ENCODE measurements around the gene ARFGEF3.

Gene ARFGEF3

GRCh38 chr6:138235693-138236092 is 74.0 kb downstream of the ARFGEF3 start:
- Histone ChIP-seq H3K27me3 (replicated peaks; ENCODE audit: control insufficient read depth, insufficient read depth, low read length, poor library complexity, severe bottlenecking) (peaks cover 3% of the 10 kb centered on the region), H3K4me1 (ENCODE audit: control insufficient read depth, insufficient read depth, low read length, poor library complexity, severe bottlenecking) (no peaks in the 10 kb centered on the region), H3K27ac (ENCODE audit: insufficient read depth, low read length, poor library complexity, severe bottlenecking) (no peak overlapping the region), H3K4me3 (ENCODE audit: insufficient read depth, low read depth, low read length, poor library complexity, severe bottlenecking) (no peak overlapping the region), H3K9me3 (ENCODE audit: control insufficient read depth, low read length) (no peaks in the 10 kb centered on the region), H3K36me3 (ENCODE audit: control insufficient read depth, insufficient read depth, low read length) (no peaks in the 10 kb centered on the region)
- no peak for DNase-seq

- no peak for DNase-seq
Observed at GRCh38 chr6:138237463-138237862, 75.7 kb downstream of the ARFGEF3 start.

GRCh38 chr6:138238368-138238767 is 76.6 kb downstream of the ARFGEF3 start:
- Histone ChIP-seq H3K36me3 (ENCODE audit: control insufficient read depth, insufficient read depth, low read length) (no peaks in the 10 kb centered on the region), H3K4me1 (ENCODE audit: control insufficient read depth, insufficient read depth, low read length, poor library complexity, severe bottlenecking) (no peaks in the 10 kb centered on the region), H3K27me3 (replicated peaks; ENCODE audit: control insufficient read depth, insufficient read depth, low read length, poor library complexity, severe bottlenecking) (peaks cover 3% of the 10 kb centered on the region), H3K4me3 (ENCODE audit: insufficient read depth, low read depth, low read length, poor library complexity, severe bottlenecking) (no peak overlapping the region), H3K27ac (ENCODE audit: insufficient read depth, low read length, poor library complexity, severe bottlenecking) (no peak overlapping the region), H3K9me3 (ENCODE audit: control insufficient read depth, low read length) (no peaks in the 10 kb centered on the region)
- DNase-seq = no peak

More at GRCh38 chr6:138237463-138237862, 75.7 kb downstream of the ARFGEF3 start:
- Histone ChIP-seq H3K27ac (ENCODE audit: insufficient read depth, low read length, poor library complexity, severe bottlenecking) (no peak overlapping the region), H3K4me3 (ENCODE audit: insufficient read depth, low read depth, low read length, poor library complexity, severe bottlenecking) (no peak overlapping the region), H3K4me1 (ENCODE audit: control insufficient read depth, insufficient read depth, low read length, poor library complexity, severe bottlenecking) (no peaks in the 10 kb centered on the region), H3K27me3 (replicated peaks; ENCODE audit: control insufficient read depth, insufficient read depth, low read length, poor library complexity, severe bottlenecking) (peaks cover 3% of the 10 kb centered on the region), H3K9me3 (ENCODE audit: control insufficient read depth, low read length) (no peaks in the 10 kb centered on the region), H3K36me3 (ENCODE audit: control insufficient read depth, insufficient read depth, low read length) (no peaks in the 10 kb centered on the region)

- no peaks in the 10 kb centered on the region for H3K9me3 ChIP-seq (ENCODE audit: control insufficient read depth, low read length)
- H3K27me3 ChIP-seq (replicated peaks; ENCODE audit: control insufficient read depth, insufficient read depth, low read length, poor library complexity, severe bottlenecking) = peaks cover 3% of the 10 kb centered on the region
- no peak overlapping the region for H3K4me3 ChIP-seq (ENCODE audit: insufficient read depth, low read depth, low read length, poor library complexity, severe bottlenecking)
- no peak for DNase-seq
- H3K27ac ChIP-seq (ENCODE audit: insufficient read depth, low read length, poor library complexity, severe bottlenecking) = no peak overlapping the region
- H3K36me3 ChIP-seq (ENCODE audit: control insufficient read depth, insufficient read depth, low read length) = no peaks in the 10 kb centered on the region
- no peaks in the 10 kb centered on the region for H3K4me1 ChIP-seq (ENCODE audit: control insufficient read depth, insufficient read depth, low read length, poor library complexity, severe bottlenecking)
Observed at GRCh38 chr6:138239774-138240173, 78.0 kb downstream of the ARFGEF3 start.

- peaks cover 3% of the 10 kb centered on the region for H3K27me3 ChIP-seq (replicated peaks; ENCODE audit: control insufficient read depth, insufficient read depth, low read length, poor library complexity, severe bottlenecking)
- no peaks in the 10 kb centered on the region for H3K9me3 ChIP-seq (ENCODE audit: control insufficient read depth, low read length)
- no peak overlapping the region for H3K4me3 ChIP-seq (ENCODE audit: insufficient read depth, low read depth, low read length, poor library complexity, severe bottlenecking)
- DNase-seq = no peak
- H3K4me1 ChIP-seq (ENCODE audit: control insufficient read depth, insufficient read depth, low read length, poor library complexity, severe bottlenecking) = no peaks in the 10 kb centered on the region
- H3K36me3 ChIP-seq (ENCODE audit: control insufficient read depth, insufficient read depth, low read length) = no peaks in the 10 kb centered on the region
- no peak overlapping the region for H3K27ac ChIP-seq (ENCODE audit: insufficient read depth, low read length, poor library complexity, severe bottlenecking)
Observed at GRCh38 chr6:138240476-138241245, 78.9 kb downstream of the ARFGEF3 start.

GRCh38 chr6:138241381-138241780 is 79.6 kb downstream of the ARFGEF3 start:
- Histone ChIP-seq H3K4me3 (ENCODE audit: insufficient read depth, low read depth, low read length, poor library complexity, severe bottlenecking) (no peak overlapping the region), H3K9me3 (ENCODE audit: control insufficient read depth, low read length) (no peaks in the 10 kb centered on the region), H3K27me3 (replicated peaks; ENCODE audit: control insufficient read depth, insufficient read depth, low read length, poor library complexity, severe bottlenecking) (peaks cover 3% of the 10 kb centered on the region), H3K27ac (ENCODE audit: insufficient read depth, low read length, poor library complexity, severe bottlenecking) (no peak overlapping the region), H3K4me1 (ENCODE audit: control insufficient read depth, insufficient read depth, low read length, poor library complexity, severe bottlenecking) (no peaks in the 10 kb centered on the region), H3K36me3 (ENCODE audit: control insufficient read depth, insufficient read depth, low read length) (no peaks in the 10 kb centered on the region)
- DNase-seq = no peak

GRCh38 chr6:138241934-138242333 is 80.2 kb downstream of the ARFGEF3 start:
- H3K27ac ChIP-seq (ENCODE audit: insufficient read depth, low read length, poor library complexity, severe bottlenecking) = no peak overlapping the region
- no peak overlapping the region for H3K4me3 ChIP-seq (ENCODE audit: insufficient read depth, low read depth, low read length, poor library complexity, severe bottlenecking)
- no peaks in the 10 kb centered on the region for H3K4me1 ChIP-seq (ENCODE audit: control insufficient read depth, insufficient read depth, low read length, poor library complexity, severe bottlenecking)
- H3K36me3 ChIP-seq (ENCODE audit: control insufficient read depth, insufficient read depth, low read length) = no peaks in the 10 kb centered on the region
- DNase-seq = no peak
- no peaks in the 10 kb centered on the region for H3K9me3 ChIP-seq (ENCODE audit: control insufficient read depth, low read length)
- peaks cover 3% of the 10 kb centered on the region for H3K27me3 ChIP-seq (replicated peaks; ENCODE audit: control insufficient read depth, insufficient read depth, low read length, poor library complexity, severe bottlenecking)

GRCh38 chr6:138242987-138243592 is 81.4 kb downstream of the ARFGEF3 start:
- H3K27me3 ChIP-seq (replicated peaks; ENCODE audit: control insufficient read depth, insufficient read depth, low read length, poor library complexity, severe bottlenecking) = peaks cover under 1% of the 10 kb centered on the region
- no peaks in the 10 kb centered on the region for H3K36me3 ChIP-seq (ENCODE audit: control insufficient read depth, insufficient read depth, low read length)
- no peak overlapping the region for H3K4me3 ChIP-seq (ENCODE audit: insufficient read depth, low read depth, low read length, poor library complexity, severe bottlenecking)
- no peaks in the 10 kb centered on the region for H3K4me1 ChIP-seq (ENCODE audit: control insufficient read depth, insufficient read depth, low read length, poor library complexity, severe bottlenecking)
- H3K9me3 ChIP-seq (ENCODE audit: control insufficient read depth, low read length) = no peaks in the 10 kb centered on the region
- no peak overlapping the region for H3K27ac ChIP-seq (ENCODE audit: insufficient read depth, low read length, poor library complexity, severe bottlenecking)
- no peak for DNase-seq

GRCh38 chr6:138245751-138246150 is 84.0 kb downstream of the ARFGEF3 start:
- Histone ChIP-seq H3K4me1 (ENCODE audit: control insufficient read depth, insufficient read depth, low read length, poor library complexity, severe bottlenecking) (no peaks in the 10 kb centered on the region), H3K36me3 (ENCODE audit: control insufficient read depth, insufficient read depth, low read length) (no peaks in the 10 kb centered on the region), H3K4me3 (ENCODE audit: insufficient read depth, low read depth, low read length, poor library complexity, severe bottlenecking) (no peak overlapping the region), H3K9me3 (ENCODE audit: control insufficient read depth, low read length) (no peaks in the 10 kb centered on the region), H3K27me3 (replicated peaks; ENCODE audit: control insufficient read depth, insufficient read depth, low read length, poor library complexity, severe bottlenecking) (no peaks in the 10 kb centered on the region), H3K27ac (ENCODE audit: insufficient read depth, low read length, poor library complexity, severe bottlenecking) (no peak overlapping the region)
- no peak for DNase-seq

GRCh38 chr6:138246650-138247440 is 85.1 kb downstream of the ARFGEF3 start:
- Histone ChIP-seq H3K9me3 (ENCODE audit: control insufficient read depth, low read length) (no peaks in the 10 kb centered on the region), H3K4me1 (ENCODE audit: control insufficient read depth, insufficient read depth, low read length, poor library complexity, severe bottlenecking) (no peaks in the 10 kb centered on the region), H3K36me3 (ENCODE audit: control insufficient read depth, insufficient read depth, low read length) (no peaks in the 10 kb centered on the region), H3K4me3 (ENCODE audit: insufficient read depth, low read depth, low read length, poor library complexity, severe bottlenecking) (no peak overlapping the region), H3K27me3 (replicated peaks; ENCODE audit: control insufficient read depth, insufficient read depth, low read length, poor library complexity, severe bottlenecking) (no peaks in the 10 kb centered on the region), H3K27ac (ENCODE audit: insufficient read depth, low read length, poor library complexity, severe bottlenecking) (no peak overlapping the region)
- no peak for DNase-seq
